HG03039 (cell line): ENCODE data around the gene RFX6.

Source experiments
- ATAC-seq: cut with Tn5 transposase; IDR thresholded peaks from one replicate; pipeline ENCODE4 v1.9.1; 2021; ENCODE audit warnings: mild to moderate bottlenecking, moderate library complexity; ENCODE audit not compliant: unreplicated experiment

The RFX6 gene

GRCh38 chr6:116888732-116889360, 11.8 kb downstream of the RFX6 start:
- no peak for ATAC-seq

- no peak for ATAC-seq
Observed at GRCh38 chr6:116894669-116895068, 17.6 kb downstream of the RFX6 start.

- no peak for ATAC-seq
Observed at GRCh38 chr6:116895935-116896334, 18.9 kb downstream of the RFX6 start.

GRCh38 chr6:116902634-116903033, 25.6 kb downstream of the RFX6 start:
- no peak for ATAC-seq

- ATAC-seq: no peak
Observed at GRCh38 chr6:116922853-116923548, 46.0 kb downstream of the RFX6 start.

- ATAC-seq: no peak
Observed at GRCh38 chr6:116924245-116924644, 47.2 kb downstream of the RFX6 start.

- ATAC-seq: no peak
Observed at GRCh38 chr6:116925088-116925794, 48.2 kb downstream of the RFX6 start.

- ATAC-seq: no peak
Observed at GRCh38 chr6:116928677-116929076, 51.6 kb downstream of the RFX6 start.

- no peak for ATAC-seq
Observed at GRCh38 chr6:116929825-116930224, 52.8 kb downstream of the RFX6 start.

GRCh38 chr6:116931456-116931855, 54.4 kb downstream of the RFX6 start:
- ATAC-seq: no peak

- ATAC-seq: no peak
Observed at GRCh38 chr6:116932496-116932895, 55.5 kb downstream of the RFX6 start.

GRCh38 chr6:116933485-116933884, 56.4 kb downstream of the RFX6 start:
- no peak for ATAC-seq

- no peak for ATAC-seq
Observed at GRCh38 chr6:116938305-116938704, 61.3 kb downstream of the RFX6 start.

- ATAC-seq: no peak
Observed at GRCh38 chr6:116941727-116942126, 64.7 kb downstream of the RFX6 start.

- no peak for ATAC-seq
Observed at GRCh38 chr6:116945809-116946208, 68.8 kb downstream of the RFX6 start.

GRCh38 chr6:116948533-116949304, 71.7 kb downstream of the RFX6 start:
- no peak for ATAC-seq

GRCh38 chr6:116949964-116950363, 72.9 kb downstream of the RFX6 start:
- ATAC-seq: no peak

GRCh38 chr6:116954335-116954734, 77.3 kb downstream of the RFX6 start:
- ATAC-seq: no peak

GRCh38 chr6:116954938-116955337, 77.9 kb downstream of the RFX6 start:
- no peak for ATAC-seq

- no peak for ATAC-seq
Observed at GRCh38 chr6:116955773-116956172, 78.7 kb downstream of the RFX6 start.

- no peak for ATAC-seq
Observed at GRCh38 chr6:116963972-116964371, 86.9 kb downstream of the RFX6 start.
